Epithelial cell of prostate (primary cell): ENCODE measurements around the gene SUZ12.
A peak's percentile ranks its signal among the peaks of the same experiment; 100 is the strongest.
"Not testable (repeated sequence)": the region's sequence is repeated elsewhere in the genome, so short reads cannot be mapped to it uniquely, and the experiment has no call there.

Experiments used
- DNase-seq: peaks from one replicate; pipeline ENCODE4 v3.0.0-alpha.2; 2011; ENCODE audit warnings: low read depth, low spot score
- H3K27ac ChIP-seq: fragments of 450-650 bp; 2 replicates; pipeline ENCODE4 v1.5.1; 2017; ENCODE audit warnings: mild to moderate bottlenecking

Gene SUZ12

GRCh38 chr17:31936615-31937609, at the start of gene SUZ12:
TSS of gene SUZ12 (plus strand) at chr17:31937007. CDS start at chr17:31937247, 240 bp downstream.
- peak; percentile 5 for DNase-seq
- peak within 1 kb of the TSS; percentile 62 for H3K27ac ChIP-seq

GRCh38 chr17:31888124-31888523, 48.7 kb upstream of the SUZ12 start:
- DNase-seq = no peak
- H3K27ac ChIP-seq = no peak overlapping the region

- peak; percentile 5 for DNase-seq
- peak overlapping the region; percentile 68 for H3K27ac ChIP-seq
Observed at GRCh38 chr17:31900877-31901276, 35.9 kb upstream of the SUZ12 start.

- no peak for DNase-seq
- H3K27ac ChIP-seq = no peak overlapping the region
Observed at GRCh38 chr17:31902693-31903092, 34.1 kb upstream of the SUZ12 start.

GRCh38 chr17:31903401-31903800, 33.4 kb upstream of the SUZ12 start:
- H3K27ac ChIP-seq = no peak overlapping the region
- DNase-seq = no peak

GRCh38 chr17:31907342-31907962, 29.4 kb upstream of the SUZ12 start:
- DNase-seq = no peak
- no peak overlapping the region for H3K27ac ChIP-seq

- no peak for DNase-seq
- no peak overlapping the region for H3K27ac ChIP-seq
Observed at GRCh38 chr17:31908386-31908785, 28.4 kb upstream of the SUZ12 start.

GRCh38 chr17:31912705-31913104, 24.1 kb upstream of the SUZ12 start:
- not testable (repeated sequence) for H3K27ac ChIP-seq, DNase-seq

GRCh38 chr17:31915456-31916100, 21.2 kb upstream of the SUZ12 start:
- DNase-seq = no peak
- no peak overlapping the region for H3K27ac ChIP-seq

- H3K27ac ChIP-seq = no peak overlapping the region
- no peak for DNase-seq
Observed at GRCh38 chr17:31916491-31917064, 20.2 kb upstream of the SUZ12 start.

- H3K27ac ChIP-seq = no peak overlapping the region
- DNase-seq = no peak
Observed at GRCh38 chr17:31917065-31917529, 19.7 kb upstream of the SUZ12 start.

GRCh38 chr17:31917721-31918120, 19.1 kb upstream of the SUZ12 start:
- not testable (repeated sequence) for H3K27ac ChIP-seq, DNase-seq

- DNase-seq = no peak
Observed at GRCh38 chr17:31918701-31919128, 18.1 kb upstream of the SUZ12 start.

GRCh38 chr17:31919802-31920525, 16.8 kb upstream of the SUZ12 start:
- H3K27ac ChIP-seq = no peak overlapping the region
- DNase-seq = no peak

More at GRCh38 chr17:31918701-31919128, 18.1 kb upstream of the SUZ12 start:
- H3K27ac ChIP-seq = no peak overlapping the region

- no peak overlapping the region for H3K27ac ChIP-seq
- no peak for DNase-seq
Observed at GRCh38 chr17:31926100-31926729, 10.6 kb upstream of the SUZ12 start.

GRCh38 chr17:31931756-31932155, 5.1 kb upstream of the SUZ12 start:
- DNase-seq = no peak
- no peak overlapping the region for H3K27ac ChIP-seq

GRCh38 chr17:31935512-31935911, 1.3 kb upstream of the SUZ12 start:
- no peak for DNase-seq
- no peak overlapping the region for H3K27ac ChIP-seq

GRCh38 chr17:31937926-31938641, 1.3 kb downstream of the SUZ12 start:
- not testable (repeated sequence) for DNase-seq, H3K27ac ChIP-seq
